Osteocyte (in vitro differentiated cells): ENCODE measurements around the gene RPS6KA2. TPM values are rescaled to one million over a fixed set of nuclear protein-coding genes. Genes with fewer than 3 reads are reported as not detected.

Experiments used
- DNase-seq: peaks from one replicate; pipeline ENCODE4 v3.0.0; 2021; ENCODE audit warnings: mixed read lengths; ENCODE audit not compliant: unreplicated experiment; ENCODE audit errors: extremely low spot score
- H3K27ac Mint-ChIP-seq: one replicate; pipeline ENCODE4 v1.8.0; 2021; ENCODE audit warnings: mild to moderate bottlenecking, mixed read lengths; ENCODE audit not compliant: unreplicated experiment
- H3K27me3 Mint-ChIP-seq: one replicate; pipeline ENCODE4 v1.8.0; 2021; ENCODE audit warnings: mixed read lengths; ENCODE audit not compliant: unreplicated experiment
- H3K36me3 Mint-ChIP-seq: one replicate; pipeline ENCODE4 v1.8.0; 2021; ENCODE audit warnings: mixed read lengths; ENCODE audit not compliant: unreplicated experiment
- H3K4me1 Mint-ChIP-seq: one replicate; pipeline ENCODE4 v1.8.0; 2021; ENCODE audit warnings: mixed read lengths; ENCODE audit not compliant: unreplicated experiment
- H3K4me3 Mint-ChIP-seq: one replicate; pipeline ENCODE4 v1.8.0; 2021; ENCODE audit warnings: mild to moderate bottlenecking, moderate library complexity, mixed read lengths; ENCODE audit not compliant: unreplicated experiment
- H3K9me3 Mint-ChIP-seq: one replicate; pipeline ENCODE4 v1.8.0; 2021; ENCODE audit warnings: mixed read lengths; ENCODE audit not compliant: unreplicated experiment
- total RNA-seq: library from RNA; stranded (reverse); gene quantifications from 2 replicates; pipeline ENCODE4 v1.2.1, GENCODE V29; 2021
- TF ChIP-seq, protein P1 (sequence below): fragments of 200-600 bp; sonication (generic); IDR thresholded peaks from 2 replicates; pipeline ENCODE4 v1.5.0; 2021; ENCODE audit warnings: antibody characterized with exemption, mild to moderate bottlenecking, moderate library complexity

Gene RPS6KA2
- total RNA-seq, 1 donor from 2014 or later: 89.9 TPM

DNA sequence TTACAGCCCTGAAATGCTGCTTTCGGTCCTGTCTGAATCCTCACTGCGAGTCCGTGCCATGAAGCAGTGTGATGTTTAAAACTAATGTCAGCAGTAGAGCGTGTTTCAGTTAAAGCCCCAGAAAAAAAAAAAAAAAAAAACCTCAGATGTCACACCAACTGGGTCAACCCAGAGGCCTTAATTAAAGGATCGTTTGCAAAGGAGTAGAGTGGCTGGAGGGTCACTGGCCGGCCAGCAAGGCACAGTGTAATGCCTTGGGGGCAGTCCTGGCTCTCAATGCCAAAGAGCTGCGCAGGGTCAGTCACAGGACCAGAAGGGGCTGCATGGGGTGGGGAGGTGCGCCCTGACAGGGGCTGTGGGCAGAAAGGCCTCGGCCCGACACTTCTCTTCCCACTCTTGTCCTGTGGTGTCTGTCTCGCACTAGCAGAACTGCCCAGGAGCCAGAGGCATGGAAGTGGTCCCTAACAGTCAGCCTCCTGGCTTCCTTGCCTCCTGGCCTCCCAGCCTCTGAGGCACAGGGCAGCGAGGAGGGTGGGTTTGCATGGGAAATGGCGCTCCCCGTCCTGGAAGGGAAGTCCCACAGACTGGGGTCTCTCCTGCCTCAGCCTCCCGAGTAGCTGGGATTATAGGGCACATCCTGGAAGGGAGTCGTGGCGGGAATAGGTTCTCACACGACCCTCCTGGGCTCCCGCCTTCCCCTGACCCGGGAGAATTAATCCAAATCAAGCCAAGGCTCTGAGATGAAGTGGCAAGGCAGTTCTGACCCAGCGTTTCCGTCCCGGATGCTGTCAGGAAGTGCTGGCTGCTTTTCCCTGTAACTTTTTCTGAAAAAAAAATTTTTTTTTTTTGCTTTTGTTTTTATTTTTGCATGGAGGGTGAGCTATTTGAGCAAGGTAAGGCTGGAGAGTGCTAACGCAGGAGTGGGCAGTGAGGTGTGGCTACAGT lies 190.6 kb downstream of the RPS6KA2 start:
- DNase-seq: no peak
- Mint-ChIP-seq H3K27ac (no peak overlapping the region), H3K27me3 (no peaks in the 10 kb centered on the region), H3K36me3 (peaks cover 26% of the 10 kb centered on the region), H3K4me3 (no peak overlapping the region), H3K4me1 (no peaks in the 10 kb centered on the region), H3K9me3 (no peaks in the 10 kb centered on the region)
- TF ChIP-seq, protein P1, sequence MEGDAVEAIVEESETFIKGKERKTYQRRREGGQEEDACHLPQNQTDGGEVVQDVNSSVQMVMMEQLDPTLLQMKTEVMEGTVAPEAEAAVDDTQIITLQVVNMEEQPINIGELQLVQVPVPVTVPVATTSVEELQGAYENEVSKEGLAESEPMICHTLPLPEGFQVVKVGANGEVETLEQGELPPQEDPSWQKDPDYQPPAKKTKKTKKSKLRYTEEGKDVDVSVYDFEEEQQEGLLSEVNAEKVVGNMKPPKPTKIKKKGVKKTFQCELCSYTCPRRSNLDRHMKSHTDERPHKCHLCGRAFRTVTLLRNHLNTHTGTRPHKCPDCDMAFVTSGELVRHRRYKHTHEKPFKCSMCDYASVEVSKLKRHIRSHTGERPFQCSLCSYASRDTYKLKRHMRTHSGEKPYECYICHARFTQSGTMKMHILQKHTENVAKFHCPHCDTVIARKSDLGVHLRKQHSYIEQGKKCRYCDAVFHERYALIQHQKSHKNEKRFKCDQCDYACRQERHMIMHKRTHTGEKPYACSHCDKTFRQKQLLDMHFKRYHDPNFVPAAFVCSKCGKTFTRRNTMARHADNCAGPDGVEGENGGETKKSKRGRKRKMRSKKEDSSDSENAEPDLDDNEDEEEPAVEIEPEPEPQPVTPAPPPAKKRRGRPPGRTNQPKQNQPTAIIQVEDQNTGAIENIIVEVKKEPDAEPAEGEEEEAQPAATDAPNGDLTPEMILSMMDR: no peak

DNA sequence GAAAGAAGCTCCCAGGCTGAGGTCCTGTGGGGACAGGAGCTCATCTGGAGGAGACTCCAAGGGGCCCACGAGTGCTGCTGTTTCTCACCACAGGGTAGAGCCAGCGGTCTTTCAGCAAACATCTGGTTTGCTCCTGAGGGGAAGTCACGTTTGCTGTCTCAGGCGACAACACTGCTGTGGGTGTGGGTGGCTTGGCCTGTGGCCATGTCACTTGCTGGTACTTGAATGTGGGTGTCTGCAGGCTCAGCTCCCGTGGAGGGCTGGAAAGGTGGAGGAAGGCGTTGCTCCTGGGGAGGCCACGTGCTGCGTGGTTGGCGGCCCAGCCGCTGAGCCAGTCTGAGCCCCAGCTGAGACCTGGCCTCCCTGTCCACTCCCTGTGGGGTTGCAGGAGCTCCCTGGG lies 191.5 kb downstream of the RPS6KA2 start:
- Mint-ChIP-seq H3K4me1 (no peaks in the 10 kb centered on the region), H3K9me3 (no peaks in the 10 kb centered on the region), H3K36me3 (peaks cover 30% of the 10 kb centered on the region), H3K27ac (no peak overlapping the region), H3K4me3 (no peak overlapping the region), H3K27me3 (no peaks in the 10 kb centered on the region)
- TF ChIP-seq, protein P1: no peak
- no peak for DNase-seq

DNA sequence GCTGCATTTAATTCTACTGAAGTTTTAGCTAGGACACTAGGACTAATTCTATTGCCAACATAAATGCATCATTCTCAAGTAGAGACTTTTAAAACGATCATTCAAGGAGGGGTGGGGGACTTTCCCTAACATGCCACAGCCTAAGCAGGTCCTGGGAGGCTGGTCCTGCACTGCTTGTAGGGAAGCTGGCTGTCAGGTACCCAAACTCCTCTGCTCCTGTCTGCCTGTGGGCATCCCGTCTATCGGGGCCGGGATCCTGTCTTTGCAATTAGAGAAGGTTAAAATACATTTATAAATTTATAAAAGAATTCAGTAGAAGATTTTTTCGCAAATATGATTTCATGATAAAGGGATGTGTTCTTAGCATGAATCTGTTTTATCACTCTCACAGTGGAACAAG lies 192.7 kb downstream of the RPS6KA2 start:
- TF ChIP-seq, protein P1: no peak
- Mint-ChIP-seq H3K36me3 (peaks cover 34% of the 10 kb centered on the region), H3K4me3 (no peak overlapping the region), H3K27ac (no peak overlapping the region), H3K4me1 (no peaks in the 10 kb centered on the region), H3K27me3 (no peaks in the 10 kb centered on the region), H3K9me3 (no peaks in the 10 kb centered on the region)
- no peak for DNase-seq

DNA sequence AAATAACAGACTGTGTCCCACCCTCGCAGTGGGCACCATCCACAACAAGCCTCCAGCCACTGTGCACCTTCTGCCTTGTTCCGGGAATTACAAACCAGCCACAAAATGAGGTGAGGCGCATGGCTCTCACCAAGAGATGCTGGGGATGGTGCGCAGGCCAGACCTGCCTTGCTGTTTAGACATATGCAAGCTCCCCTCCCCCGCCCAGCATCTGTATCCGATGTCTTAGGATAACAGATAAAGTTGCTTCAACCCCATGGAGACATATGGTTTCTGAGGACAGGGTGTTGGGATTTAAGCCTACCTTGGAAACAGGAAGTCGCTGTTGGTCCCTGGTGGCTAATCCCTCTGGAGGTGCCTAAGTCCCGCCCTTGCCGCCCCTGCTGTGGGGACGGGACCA lies 194.0 kb downstream of the RPS6KA2 start:
- TF ChIP-seq, protein P1: no peak
- Mint-ChIP-seq H3K27me3 (no peaks in the 10 kb centered on the region), H3K4me1 (no peaks in the 10 kb centered on the region), H3K4me3 (no peak overlapping the region), H3K27ac (no peak overlapping the region), H3K9me3 (no peaks in the 10 kb centered on the region), H3K36me3 (peaks cover 40% of the 10 kb centered on the region)
- DNase-seq: no peak

DNA sequence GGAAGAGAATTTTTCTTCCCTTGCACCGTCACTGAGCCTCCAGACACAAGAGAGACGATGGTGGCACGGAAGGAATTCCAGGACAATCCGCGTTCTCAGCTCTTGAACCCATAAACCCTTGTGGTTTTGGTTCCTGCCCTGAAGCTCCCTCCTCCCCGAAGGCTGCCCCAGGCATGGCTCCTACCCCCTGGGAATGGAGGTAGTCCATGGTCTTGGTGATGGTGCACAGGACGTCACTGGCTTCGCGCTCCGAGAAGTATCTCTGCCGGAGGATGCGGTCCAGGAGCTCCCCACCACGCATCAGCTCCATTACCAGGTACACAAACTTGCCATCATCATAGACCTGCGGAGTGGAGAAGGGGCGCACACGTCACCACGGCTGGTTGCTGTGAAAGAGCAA lies 196.8 kb downstream of the RPS6KA2 start:
- no peaks in the 10 kb centered on the region for H3K4me1 Mint-ChIP-seq
- H3K4me3 Mint-ChIP-seq: no peak overlapping the region
- peaks cover 32% of the 10 kb centered on the region for H3K36me3 Mint-ChIP-seq
- H3K27me3 Mint-ChIP-seq: no peaks in the 10 kb centered on the region
- H3K9me3 Mint-ChIP-seq: no peaks in the 10 kb centered on the region
- H3K27ac Mint-ChIP-seq: no peak overlapping the region
- TF ChIP-seq, protein P1: no peak
- DNase-seq: no peak
